ENCODE measurements around the gene NIPAL3.

GRCh38 chr1:24457866-24458265, 42.3 kb downstream of the NIPAL3 start:
- TF ChIP-seq GTF2I (CRISPR knock-in tag; conservative IDR thresholded peaks at IDR 0.05) (no peak), AFF4 (CRISPR knock-in tag; IDR thresholded peaks at IDR 0.05; ENCODE audit: borderline replicate concordance) (no peak), CTCF (IDR thresholded peaks at IDR 0.05) (no peak), JUN (CRISPR knock-in tag; IDR thresholded peaks at IDR 0.05) (no peak), CREB1 (CRISPR knock-in tag; IDR thresholded peaks at IDR 0.05) (no peak), SP1 (CRISPR knock-in tag; conservative IDR thresholded peaks at IDR 0.05) (no peak), ZNF416 (CRISPR knock-in tag; IDR thresholded peaks at IDR 0.05) (no peak), RELA (CRISPR knock-in tag; IDR thresholded peaks at IDR 0.05; ENCODE audit: borderline replicate concordance) (no peak), USF2 (CRISPR knock-in tag; IDR thresholded peaks at IDR 0.05) (no peak), MAX (CRISPR knock-in tag; IDR thresholded peaks at IDR 0.05) (no peak)
